Stimulated activated CD8-positive, alpha-beta memory T cell treated with anti-CD3 and anti-CD28 coated beads, Interleukin-15, amount 100 ng/mL, for 24 hours (primary cell): ENCODE results near the gene ERBB2.

Experiments
- DNase-seq: peaks from one replicate; pipeline ENCODE4 v3.0.0-alpha.2; 2020; ENCODE audit warnings: low read depth

ERBB2 gene

GRCh38 chr17:39665642-39666224 lies 34.1 kb upstream of the ERBB2 start:
- DNase-seq, result no peak

GRCh38 chr17:39666231-39666600 lies 33.6 kb upstream of the ERBB2 start:
- DNase-seq, result no peak

GRCh38 chr17:39666601-39667261 lies 33.1 kb upstream of the ERBB2 start:
- DNase-seq, result no peak

- DNase-seq, result no peak
These were observed 32.5 kb upstream of the ERBB2 start for GRCh38 chr17:39667262-39667944.

GRCh38 chr17:39667945-39668924 lies 31.6 kb upstream of the ERBB2 start, which contains the start of gene PNMT:
Gene PNMT, plus strand, starts transcription at chr17:39668453. Its CDS starts 23 bp downstream, at chr17:39668476.
- peak; percentile 45 for DNase-seq

GRCh38 chr17:39669897-39670735 lies 29.7 kb upstream of the ERBB2 start:
- no peak for DNase-seq

- DNase-seq, result no peak
These were observed 29.1 kb upstream of the ERBB2 start for GRCh38 chr17:39670746-39671145.

- DNase-seq, result no peak
These were observed 28.0 kb upstream of the ERBB2 start for GRCh38 chr17:39671651-39672521.

GRCh38 chr17:39672522-39673334 lies 27.1 kb upstream of the ERBB2 start:
- no peak for DNase-seq

GRCh38 chr17:39673335-39674081 lies 26.4 kb upstream of the ERBB2 start:
- DNase-seq, result no peak

GRCh38 chr17:39674179-39674578 lies 25.7 kb upstream of the ERBB2 start:
- DNase-seq, result no peak

- no peak for DNase-seq
These were observed 25.0 kb upstream of the ERBB2 start for GRCh38 chr17:39674702-39675389.

- DNase-seq, result no peak
These were observed 24.3 kb upstream of the ERBB2 start for GRCh38 chr17:39675390-39676082.

GRCh38 chr17:39676198-39676819 lies 23.6 kb upstream of the ERBB2 start:
- DNase-seq, result no peak

GRCh38 chr17:39677072-39677471 lies 22.8 kb upstream of the ERBB2 start:
- DNase-seq, result no peak

- no peak for DNase-seq
These were observed 22.1 kb upstream of the ERBB2 start for GRCh38 chr17:39677542-39678339.
